ENCODE measurements around the gene IL17RA. TPM values are rescaled to one million over a fixed set of nuclear protein-coding genes. Genes with fewer than 3 reads are reported as not detected.

Gene IL17RA
- total and polyA plus RNA-seq, 10 donors: 2.9 to 100 (median 43.2) TPM

DNA sequence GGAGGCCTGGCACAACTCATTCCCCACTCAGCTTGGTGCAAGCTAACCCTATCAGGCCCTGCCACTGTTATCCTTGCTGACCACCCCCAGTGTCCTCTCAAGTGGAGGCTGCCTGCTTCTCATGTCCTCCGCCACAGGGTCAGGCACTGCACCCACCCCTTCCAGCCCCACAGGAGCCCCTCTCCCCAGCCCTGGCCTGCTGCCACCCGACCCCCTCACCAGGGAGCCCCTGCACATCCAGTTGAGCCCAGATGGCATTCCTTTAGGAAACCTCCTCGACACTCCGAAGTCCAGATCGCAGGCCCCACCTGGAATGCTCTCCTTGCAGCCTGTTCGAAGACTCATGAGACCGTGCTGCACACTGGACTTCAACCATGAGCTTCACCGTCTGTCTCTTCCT lies 28.0 kb upstream of the IL17RA start:
- Histone ChIP-seq H3K27me3 (replicated peaks in 1 of 7) (peaks cover 0 to 11% (median 0%) of the 10 kb centered on the region in 7 donors), H3K9me3 (no peaks in the 10 kb centered on the region), H3K36me3 (no peaks in the 10 kb centered on the region), H3K4me3 (no peak overlapping the region), H3K27ac (no peak overlapping the region), H3K4me1 (peaks cover 0 to 6% (median 2%) of the 10 kb centered on the region in 6 donors)
- TF ChIP-seq, protein P1, sequence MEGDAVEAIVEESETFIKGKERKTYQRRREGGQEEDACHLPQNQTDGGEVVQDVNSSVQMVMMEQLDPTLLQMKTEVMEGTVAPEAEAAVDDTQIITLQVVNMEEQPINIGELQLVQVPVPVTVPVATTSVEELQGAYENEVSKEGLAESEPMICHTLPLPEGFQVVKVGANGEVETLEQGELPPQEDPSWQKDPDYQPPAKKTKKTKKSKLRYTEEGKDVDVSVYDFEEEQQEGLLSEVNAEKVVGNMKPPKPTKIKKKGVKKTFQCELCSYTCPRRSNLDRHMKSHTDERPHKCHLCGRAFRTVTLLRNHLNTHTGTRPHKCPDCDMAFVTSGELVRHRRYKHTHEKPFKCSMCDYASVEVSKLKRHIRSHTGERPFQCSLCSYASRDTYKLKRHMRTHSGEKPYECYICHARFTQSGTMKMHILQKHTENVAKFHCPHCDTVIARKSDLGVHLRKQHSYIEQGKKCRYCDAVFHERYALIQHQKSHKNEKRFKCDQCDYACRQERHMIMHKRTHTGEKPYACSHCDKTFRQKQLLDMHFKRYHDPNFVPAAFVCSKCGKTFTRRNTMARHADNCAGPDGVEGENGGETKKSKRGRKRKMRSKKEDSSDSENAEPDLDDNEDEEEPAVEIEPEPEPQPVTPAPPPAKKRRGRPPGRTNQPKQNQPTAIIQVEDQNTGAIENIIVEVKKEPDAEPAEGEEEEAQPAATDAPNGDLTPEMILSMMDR (IDR thresholded peaks at IDR 0.05 in 8 of 11, conservative IDR thresholded peaks at IDR 0.05 in 3 of 11): no peak
- TF ChIP-seq POLR2AphosphoS5 (IDR thresholded peaks at IDR 0.05) (no peak), POLR2A (IDR thresholded peaks at IDR 0.05) (no peak)
- 76 to 84% (median 80%) methylated on average over 8 of the region's 8 CpGs for WGBS, 5 donors
- intact Hi-C loops (cut with DNase I; ENCODE audit: low total_unique reads): loop anchor here (5.0 kb wide), 1 partner anchor 140 kb away; no protein-coding TSS in a partner anchor
- no peak for DNase-seq

DNA sequence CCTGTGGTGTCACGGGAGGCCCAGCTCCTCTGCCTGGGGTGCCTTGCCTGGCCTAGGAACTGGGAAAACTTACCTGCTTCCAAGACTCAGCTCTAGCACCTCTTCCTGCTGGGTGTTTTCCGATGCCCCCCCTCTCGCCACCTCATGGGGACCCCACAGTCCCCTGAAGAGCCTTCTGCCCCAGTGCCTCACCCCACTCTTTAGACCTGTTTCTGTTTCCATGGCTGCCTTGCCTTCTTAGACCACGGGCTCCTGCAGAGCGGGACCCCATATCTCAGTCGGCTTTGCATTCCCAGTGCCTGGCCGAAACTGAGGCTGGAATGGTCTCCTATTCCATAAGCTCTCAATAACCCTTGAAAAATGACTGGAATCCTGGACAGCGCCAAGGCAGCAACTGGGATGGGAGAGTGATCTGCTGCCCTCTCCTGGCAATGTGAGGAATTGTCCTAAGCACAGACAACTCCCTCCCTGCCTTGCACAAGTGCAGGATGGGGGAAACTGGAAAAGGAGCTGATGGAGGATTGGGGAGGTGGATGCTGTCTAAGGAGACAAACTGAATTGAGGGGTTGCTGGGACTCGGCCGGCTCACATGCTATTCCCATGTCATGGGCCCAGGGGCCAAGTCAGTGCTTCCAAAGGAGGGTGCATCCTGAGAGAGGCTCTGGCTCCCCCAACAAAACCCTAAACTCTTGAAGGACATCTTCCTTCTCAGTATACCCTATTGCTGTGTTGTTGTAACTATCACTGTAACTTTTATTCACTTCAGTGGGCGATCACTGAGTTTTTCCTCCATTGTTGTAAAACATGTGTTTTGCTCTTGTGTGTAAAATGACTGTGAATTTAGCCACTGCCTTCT lies 26.6 kb upstream of the IL17RA start:
- Histone ChIP-seq H3K4me3 (no peak overlapping the region), H3K27ac (no peak overlapping the region), H3K36me3 (no peaks in the 10 kb centered on the region), H3K9me3 (no peaks in the 10 kb centered on the region), H3K27me3 (replicated peaks in 1 of 7) (peaks cover 0 to 11% (median 0%) of the 10 kb centered on the region in 7 donors), H3K4me1 (peaks cover 0 to 8% (median 2%) of the 10 kb centered on the region in 6 donors)
- intact Hi-C loops (cut with DNase I; ENCODE audit: low total_unique reads): loop anchor here (5.0 kb wide), 1 partner anchor 141 kb away; no protein-coding TSS in a partner anchor
- DNase-seq: no peak
- TF ChIP-seq, protein P1 (IDR thresholded peaks at IDR 0.05 in 8 of 11, conservative IDR thresholded peaks at IDR 0.05 in 3 of 11): peak; percentile 66 to 92 (median 87)
- no peak for TF ChIP-seq POLR2A (IDR thresholded peaks at IDR 0.05)
- WGBS, 5 donors: 26 to 37% (median 29%) methylated on average over 10 to 11 of the region's 11 CpGs

DNA sequence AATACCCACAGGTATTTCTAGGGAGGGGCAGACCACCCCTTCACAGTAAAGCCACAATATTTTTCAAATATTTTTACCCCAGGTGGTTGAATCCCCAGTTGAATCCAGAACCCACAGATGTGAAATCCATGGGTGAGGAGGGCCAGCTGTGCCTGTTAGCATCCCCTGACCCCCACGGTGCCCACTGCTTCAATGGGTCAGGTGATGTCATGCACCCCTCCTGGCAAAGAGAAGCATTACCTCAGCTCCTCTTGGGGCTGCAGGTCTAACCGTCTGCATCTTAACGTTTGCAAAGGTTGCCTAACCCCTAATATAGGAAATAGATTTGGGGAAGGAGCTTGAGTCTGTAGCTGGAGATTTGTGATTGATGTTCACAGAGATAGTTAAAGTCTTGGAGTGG lies 24.7 kb upstream of the IL17RA start:
- Histone ChIP-seq H3K4me1 (peaks cover 0 to 14% (median 5%) of the 10 kb centered on the region in 6 donors), H3K27me3 (replicated peaks in 1 of 7) (peaks cover 0 to 11% (median 0%) of the 10 kb centered on the region in 7 donors), H3K9me3 (no peaks in the 10 kb centered on the region), H3K36me3 (no peaks in the 10 kb centered on the region), H3K27ac (no peak overlapping the region), H3K4me3 (no peak overlapping the region)
- intact Hi-C loops (cut with DNase I; ENCODE audit: low total_unique reads): no loop called here
- DNase-seq: no peak
- TF ChIP-seq POLR2A (IDR thresholded peaks at IDR 0.05) (no peak), POLR2AphosphoS5 (IDR thresholded peaks at IDR 0.05) (no peak)
- TF ChIP-seq, protein P1 (IDR thresholded peaks at IDR 0.05 in 8 of 11, conservative IDR thresholded peaks at IDR 0.05 in 3 of 11): no peak
- 21 to 50% (median 29%) methylated on average over 3 of the region's 3 CpGs for WGBS, 5 donors

DNA sequence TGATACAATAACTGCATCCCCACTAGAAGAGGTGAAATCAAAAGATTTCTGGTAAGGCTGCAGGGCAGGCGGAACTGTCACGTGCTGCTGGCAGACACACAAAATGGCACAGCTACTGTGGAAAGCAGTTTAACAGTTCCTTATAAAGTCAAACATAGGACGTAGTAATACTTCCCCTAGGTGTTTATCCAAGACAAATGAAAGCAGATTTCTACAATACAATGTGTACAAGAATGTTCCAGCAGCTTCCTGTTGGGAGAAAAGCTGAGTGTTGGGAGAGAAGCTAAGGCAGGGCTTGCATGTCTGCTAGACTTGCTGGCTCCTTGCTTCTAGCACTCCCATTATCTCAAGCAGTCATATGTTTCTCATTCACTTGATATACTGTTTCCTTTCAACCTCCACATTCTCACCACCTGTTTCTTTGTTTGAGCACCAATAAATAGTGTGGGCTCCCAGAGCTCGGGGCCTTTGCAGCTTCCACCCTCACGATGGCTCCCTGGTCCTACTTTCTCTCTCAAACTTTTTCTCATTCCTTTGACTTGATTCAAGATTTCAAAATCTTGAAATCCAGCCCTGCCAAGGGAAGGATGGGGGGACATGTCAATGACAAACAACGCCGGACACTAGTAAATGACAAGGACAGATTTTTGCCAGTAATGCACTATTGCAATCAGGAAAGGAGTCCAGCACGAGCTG lies 21.2 kb upstream of the IL17RA start:
- no peak for DNase-seq
- Histone ChIP-seq H3K27me3 (replicated peaks in 1 of 7) (peaks cover 0 to 11% (median 0%) of the 10 kb centered on the region in 7 donors), H3K27ac (no peak overlapping the region), H3K4me1 (peaks cover 0 to 10% (median 2%) of the 10 kb centered on the region in 6 donors), H3K4me3 (no peak overlapping the region), H3K36me3 (no peaks in the 10 kb centered on the region), H3K9me3 (no peaks in the 10 kb centered on the region)
- 30 to 40% (median 36%) methylated on average over 8 of the region's 8 CpGs for WGBS, 5 donors
- intact Hi-C loops (cut with DNase I; ENCODE audit: low total_unique reads): no loop called here
- no peak for TF ChIP-seq POLR2A (IDR thresholded peaks at IDR 0.05)
